TTC549 (cell line): ENCODE data around the gene CD2BP2.
A peak's percentile ranks its signal among the peaks of the same experiment; 100 is the strongest.

Source experiments
- FAIRE-seq: peaks from 2 replicates; lab custom pipeline; 2012; peaks lifted over from hg19 to GRCh38; lab: Jason Lieb, UNC

The CD2BP2 gene

GRCh38 chr16:30378236-30379157, 23.4 kb upstream of the CD2BP2 start:
- no peak for FAIRE-seq

GRCh38 chr16:30377812-30378235, 22.7 kb upstream of the CD2BP2 start:
- no peak for FAIRE-seq

GRCh38 chr16:30377050-30377811, 22.1 kb upstream of the CD2BP2 start:
- no peak for FAIRE-seq

- FAIRE-seq, result no peak
Observed at GRCh38 chr16:30376461-30376902, 21.4 kb upstream of the CD2BP2 start.

- FAIRE-seq, result no peak
Observed at GRCh38 chr16:30375864-30376263, 20.8 kb upstream of the CD2BP2 start.

GRCh38 chr16:30374538-30374937, 19.4 kb upstream of the CD2BP2 start, which contains the start of gene MYL11:
Gene MYL11, plus strand, starts transcription at chr16:30374802. Its CDS starts 56 bp downstream, at chr16:30374858.
- FAIRE-seq, result no peak

- FAIRE-seq, result no peak
Observed at GRCh38 chr16:30372725-30373124, 17.6 kb upstream of the CD2BP2 start.

GRCh38 chr16:30372038-30372712, 17.1 kb upstream of the CD2BP2 start:
- FAIRE-seq, result no peak

GRCh38 chr16:30371248-30371816, 16.2 kb upstream of the CD2BP2 start:
- no peak for FAIRE-seq

GRCh38 chr16:30370456-30371247, 15.5 kb upstream of the CD2BP2 start, which contains the start of gene TBC1D10B:
Gene TBC1D10B, minus strand, starts transcription at chr16:30370494. Its CDS starts 311 bp downstream, at chr16:30370183.
- peak; percentile 99 for FAIRE-seq

GRCh38 chr16:30369938-30370455, 14.9 kb upstream of the CD2BP2 start:
- no peak for FAIRE-seq

GRCh38 chr16:30369091-30369937, 14.2 kb upstream of the CD2BP2 start:
- no peak for FAIRE-seq

- no peak for FAIRE-seq
Observed at GRCh38 chr16:30368792-30369090, 13.6 kb upstream of the CD2BP2 start.

- FAIRE-seq, result no peak
Observed at GRCh38 chr16:30368122-30368791, 13.1 kb upstream of the CD2BP2 start.

- no peak for FAIRE-seq
Observed at GRCh38 chr16:30367349-30368009, 12.4 kb upstream of the CD2BP2 start.

GRCh38 chr16:30366511-30366910, 11.4 kb upstream of the CD2BP2 start:
- FAIRE-seq, result no peak

- no peak for FAIRE-seq
Observed at GRCh38 chr16:30365200-30365599, 10.1 kb upstream of the CD2BP2 start.

- no peak for FAIRE-seq
Observed at GRCh38 chr16:30361180-30361579, 6.1 kb upstream of the CD2BP2 start.

- no peak for FAIRE-seq
Observed at GRCh38 chr16:30359871-30360170, 4.7 kb upstream of the CD2BP2 start.
